Glomerular endothelial cell (primary cell): Measurements from ENCODE around the gene C6. TPM values are rescaled to one million over a fixed set of nuclear protein-coding genes. Genes with fewer than 3 reads are reported as not detected.
"Not testable (repeated sequence)": the region's sequence is repeated elsewhere in the genome, so short reads cannot be mapped to it uniquely, and the experiment has no call there.

Experiments used
- DNase-seq: peaks from one replicate; pipeline ENCODE4 v3.0.0-alpha.2; 2011; ENCODE audit warnings: low read depth, low spot score; ENCODE audit errors: extremely low read depth
- total RNA-seq: library from RNA; depleted of rRNA; stranded (reverse); fragments of >200 nt; gene quantifications from 2 replicates; pipeline ENCODE4 v1.2.3, GENCODE V29; 2015

C6 gene
- 0.05 TPM in 1 of 2 replicates, not detected in the other for total RNA-seq

GRCh38 chr5:41213340-41213739, at the start of gene C6:
TSS of gene C6 (minus strand) at chr5:41213532. CDS start at chr5:41203230, 10,302 bp downstream.
- DNase-seq = no peak

- DNase-seq = no peak
Observed at GRCh38 chr5:41256400-41256799, 43.1 kb upstream of the C6 start.

GRCh38 chr5:41253109-41253508, 39.8 kb upstream of the C6 start:
- DNase-seq = no peak

- no peak for DNase-seq
Observed at GRCh38 chr5:41252036-41252435, 38.7 kb upstream of the C6 start.

GRCh38 chr5:41250351-41250987, 37.1 kb upstream of the C6 start:
- no peak for DNase-seq

GRCh38 chr5:41247135-41247534, 33.8 kb upstream of the C6 start:
- DNase-seq = no peak

GRCh38 chr5:41246376-41246775, 33.0 kb upstream of the C6 start:
- DNase-seq = no peak

GRCh38 chr5:41243558-41243957, 30.2 kb upstream of the C6 start:
- no peak for DNase-seq

GRCh38 chr5:41240985-41241384, 27.7 kb upstream of the C6 start:
- no peak for DNase-seq

- no peak for DNase-seq
Observed at GRCh38 chr5:41240390-41240789, 27.1 kb upstream of the C6 start.

GRCh38 chr5:41234475-41234874, 21.1 kb upstream of the C6 start:
- no peak for DNase-seq

GRCh38 chr5:41232797-41233196, 19.5 kb upstream of the C6 start:
- no peak for DNase-seq

GRCh38 chr5:41230276-41230675, 16.9 kb upstream of the C6 start:
- not testable (repeated sequence) for DNase-seq

- no peak for DNase-seq
Observed at GRCh38 chr5:41223962-41224361, 10.6 kb upstream of the C6 start.

- DNase-seq = no peak
Observed at GRCh38 chr5:41219658-41220269, 6.4 kb upstream of the C6 start.

- no peak for DNase-seq
Observed at GRCh38 chr5:41218929-41219657, 5.8 kb upstream of the C6 start.

GRCh38 chr5:41214182-41214581, 850 bp upstream of the C6 start:
- DNase-seq = no peak

- DNase-seq = no peak
Observed at GRCh38 chr5:41212935-41213334, 397 bp downstream of the C6 start.

- no peak for DNase-seq
Observed at GRCh38 chr5:41211417-41211816, 1.9 kb downstream of the C6 start.

GRCh38 chr5:41205475-41205874, 7.9 kb downstream of the C6 start:
- DNase-seq = not testable (repeated sequence)

- no peak for DNase-seq
Observed at GRCh38 chr5:41203033-41203432, 10.3 kb downstream of the C6 start.
